ENCODE measurements around the gene FCRL3. TPM values are rescaled to one million over a fixed set of nuclear protein-coding genes. Genes with fewer than 3 reads are reported as not detected.

The FCRL3 gene
- total and polyA plus RNA-seq, 2 of the 4 experiments (the other 2 are of a cell fraction) = not detected

DNA sequence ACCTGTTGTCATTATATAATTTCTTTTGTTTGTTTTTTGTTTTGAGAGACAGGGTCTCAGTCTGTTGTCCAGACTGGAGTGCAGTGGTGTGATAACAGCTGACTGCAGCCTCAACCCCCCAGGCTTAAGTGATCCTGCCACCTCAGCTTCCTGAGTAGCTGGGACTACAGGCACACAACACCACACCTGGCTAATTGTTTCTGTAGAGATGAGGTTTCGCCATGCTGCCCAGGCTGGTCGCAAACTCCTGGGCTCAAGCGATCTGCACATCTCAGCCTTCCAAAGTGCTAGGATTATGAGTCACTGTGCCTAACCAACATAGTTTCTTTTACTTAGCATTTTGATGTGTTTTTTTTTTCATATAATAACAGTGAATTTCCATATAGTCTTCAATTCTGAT lies 52.3 kb downstream of the FCRL3 start:
- Histone ChIP-seq H3K36me3 (ENCODE audit: control insufficient read depth, insufficient read depth, low read length) (no peaks in the 10 kb centered on the region), H3K4me2 (ENCODE audit: low read depth, low read length) (no peak overlapping the region), H3K4ac (ENCODE audit: low read depth, low read length) (no peak overlapping the region), H3K9me3 (ENCODE audit: control insufficient read depth, insufficient read depth, low read length) (no peaks in the 10 kb centered on the region), H3K4me3 (ENCODE audit: insufficient read depth, low read depth, low read length) (no peak overlapping the region), H2AK5ac (ENCODE audit: low read depth, low read length) (no peak overlapping the region), H3K9ac (ENCODE audit: low read depth, low read length) (no peak overlapping the region), H2AFZ (replicated peaks; ENCODE audit: low read length, poor library complexity) (no peak overlapping the region), H2AK9ac (replicated peaks; ENCODE audit: low read depth, low read length, poor library complexity) (no peak overlapping the region), H2BK15ac (ENCODE audit: low read depth, low read length) (no peak overlapping the region), H3K14ac (replicated peaks; ENCODE audit: low read depth, low read length) (no peak overlapping the region), H4K8ac (ENCODE audit: low read depth in 2 of 2, low read length in 2 of 2) (no peak overlapping the region), H2BK120ac (ENCODE audit: low read depth, low read length) (no peak overlapping the region), H3K23ac (ENCODE audit: low read depth, low read length) (no peak overlapping the region), H2BK20ac (ENCODE audit: low read depth, low read length) (no peak overlapping the region), H4K5ac (ENCODE audit: low read depth, low read length) (no peak overlapping the region), H3K4me1 (ENCODE audit: control insufficient read depth, insufficient read depth, low read length) (no peaks in the 10 kb centered on the region), H3K27ac (ENCODE audit: insufficient read depth, low read length) (no peak overlapping the region), H3K27me3 (ENCODE audit: control insufficient read depth, insufficient read depth, low read length) (no peaks in the 10 kb centered on the region), H4K20me1 (ENCODE audit: insufficient read depth, low read length) (no peaks in the 10 kb centered on the region), H3K79me1 (ENCODE audit: low read depth in 1 of 2, low read length in 2 of 2) (no peaks in the 10 kb centered on the region), H2BK5ac (ENCODE audit: low read depth, low read length, poor library complexity, severe bottlenecking) (no peak overlapping the region), H3K9me1 (ENCODE audit: insufficient read depth, low read length) (no peaks in the 10 kb centered on the region), H3K18ac (ENCODE audit: low read depth, low read length) (no peak overlapping the region), H3K56ac (ENCODE audit: extremely low read depth, insufficient read depth, low read length) (no peak overlapping the region), H4K91ac (ENCODE audit: insufficient read depth, low read depth, low read length) (no peak overlapping the region)
- intact Hi-C loops (cut with micrococcal nuclease) (no loop called here), in situ Hi-C loops (cut with MboI; ENCODE audit: low sequenced_read_pairs) (no loop called here), dilution Hi-C loops (cut with HindIII; ENCODE audit: low sequenced_read_pairs, unreplicated experiment) (no loop called here)
- DNase-seq (no peak), ATAC-seq (ENCODE audit: low read depth) (no peak)
- CTCF ChIA-PET = no interaction called here
- POLR2A ChIA-PET (ENCODE audit: unreplicated experiment) = no interaction called here
- no TSS peak for BruUV-seq (replicated peaks)
- TF ChIP-seq RCOR1 (IDR thresholded peaks at IDR 0.05; ENCODE audit: insufficient replicate concordance, low read length) = no peak
- TF ChIP-seq SMC3 (IDR thresholded peaks at IDR 0.05; ENCODE audit: low read depth, low read length) = no peak
- no peak for TF ChIP-seq FOS (IDR thresholded peaks at IDR 0.05; ENCODE audit: low read depth, low read length)
- WGBS, 2 experiments (ENCODE audit: extremely low coverage in 2 of 2, insufficient read length in 1 of 2) = no CpG with 5 or more reads among the region's 3 CpGs
